RCC 7860 (cell line): Measurements from ENCODE around the gene PPP1CB.

ENCODE experiments used
- DNase-seq: peaks from one replicate; pipeline ENCODE4 v3.0.0-alpha.2; 2015; ENCODE audit warnings: low spot score
- FAIRE-seq: peaks from 2 replicates; lab custom pipeline; 2012; peaks lifted over from hg19 to GRCh38; lab: Jason Lieb, UNC

The PPP1CB gene

DNA sequence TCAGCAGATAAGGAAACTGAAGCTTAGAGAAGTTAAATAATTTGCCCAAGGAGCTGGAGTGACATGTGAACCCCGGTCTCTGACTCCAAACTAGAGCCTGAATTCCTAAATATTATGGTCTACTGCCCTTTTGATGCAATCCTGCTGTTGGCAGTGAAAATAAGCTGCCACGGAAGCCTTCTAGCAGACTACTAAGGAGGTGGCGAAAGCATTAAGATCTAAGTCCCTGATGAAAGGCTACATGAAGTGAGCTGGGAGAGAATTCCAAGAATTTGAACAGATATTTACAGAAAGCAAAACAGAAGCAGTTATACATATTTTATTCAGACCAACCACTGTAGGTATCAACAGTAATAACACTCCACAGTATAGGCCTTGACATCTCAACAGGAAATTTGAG, 90.4 kb downstream of the PPP1CB start:
- no peak for FAIRE-seq
- no peak for DNase-seq
